Stimulated activated CD4-positive, alpha-beta T cell treated with anti-CD3 and anti-CD28 coated beads, Interleukin-2, amount 100 ng/mL, for 48 hours (primary cell): ENCODE results near the gene TNPO3.
A peak's percentile ranks its signal among the peaks of the same experiment; 100 is the strongest.

Source experiments
- DNase-seq, 2 donors: peaks; one replicate each; pipeline ENCODE4 v3.0.0-alpha.2; 2020

The TNPO3 gene

DNA sequence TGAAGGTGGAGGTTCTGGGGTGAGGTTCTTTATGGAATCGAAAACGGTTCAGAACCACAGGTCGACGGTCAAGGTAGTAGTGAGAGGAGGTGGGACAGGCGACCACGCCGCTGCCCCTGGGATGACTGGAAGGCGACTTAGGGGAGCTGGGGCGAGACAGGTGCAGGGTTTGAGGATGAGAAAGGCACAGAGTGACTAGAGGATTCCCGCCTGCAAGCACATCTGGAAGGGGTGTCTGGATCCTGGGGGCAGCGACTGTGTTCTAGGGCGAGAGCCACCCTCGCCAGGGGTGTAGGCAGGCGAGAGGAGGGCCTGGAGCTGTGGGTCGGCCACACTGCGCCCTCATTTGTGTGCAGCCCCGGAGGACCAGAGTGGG, 117.7 kb downstream of the TNPO3 start:
- no peak for DNase-seq

DNA sequence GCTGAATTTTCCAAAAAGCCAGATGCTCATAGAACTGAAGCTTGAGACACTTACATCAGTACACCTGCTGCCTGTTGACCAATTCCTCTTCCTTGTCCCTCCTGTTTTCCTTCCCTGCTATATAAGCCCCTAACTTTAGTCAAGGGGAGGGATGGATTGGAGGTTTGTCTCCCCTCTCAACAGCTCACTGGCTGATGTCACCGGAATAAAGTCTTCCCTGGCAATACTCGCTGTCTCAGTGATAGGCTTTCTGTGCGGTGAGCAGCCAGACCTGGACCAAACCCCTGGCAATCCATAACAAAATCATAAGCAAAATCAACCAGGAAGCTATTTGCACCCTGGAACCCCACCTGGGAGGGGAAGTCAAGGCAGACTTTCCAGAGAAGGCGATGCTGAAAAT, 118.1 kb downstream of the TNPO3 start:
- no peak for DNase-seq

DNA sequence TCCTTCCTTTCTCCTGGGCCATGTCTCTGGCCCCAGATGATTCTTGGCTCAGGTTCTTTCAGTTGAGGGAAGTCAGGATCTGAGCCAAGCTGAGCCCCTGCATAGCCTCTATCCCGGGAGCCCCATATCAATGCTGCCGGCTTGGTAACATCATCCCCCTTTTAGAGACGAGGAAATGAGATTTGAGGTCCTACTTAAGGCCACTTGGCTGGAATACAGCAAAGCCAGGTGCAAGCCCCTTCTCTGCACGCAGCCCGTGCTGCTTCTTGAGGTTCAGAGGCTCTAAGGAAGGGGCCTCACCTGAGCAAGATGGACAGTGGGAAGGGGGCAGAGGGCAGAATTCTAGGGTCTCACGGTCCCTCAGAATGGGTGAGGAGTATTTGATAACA, 119.6 kb downstream of the TNPO3 start:
- no peak for DNase-seq

DNA sequence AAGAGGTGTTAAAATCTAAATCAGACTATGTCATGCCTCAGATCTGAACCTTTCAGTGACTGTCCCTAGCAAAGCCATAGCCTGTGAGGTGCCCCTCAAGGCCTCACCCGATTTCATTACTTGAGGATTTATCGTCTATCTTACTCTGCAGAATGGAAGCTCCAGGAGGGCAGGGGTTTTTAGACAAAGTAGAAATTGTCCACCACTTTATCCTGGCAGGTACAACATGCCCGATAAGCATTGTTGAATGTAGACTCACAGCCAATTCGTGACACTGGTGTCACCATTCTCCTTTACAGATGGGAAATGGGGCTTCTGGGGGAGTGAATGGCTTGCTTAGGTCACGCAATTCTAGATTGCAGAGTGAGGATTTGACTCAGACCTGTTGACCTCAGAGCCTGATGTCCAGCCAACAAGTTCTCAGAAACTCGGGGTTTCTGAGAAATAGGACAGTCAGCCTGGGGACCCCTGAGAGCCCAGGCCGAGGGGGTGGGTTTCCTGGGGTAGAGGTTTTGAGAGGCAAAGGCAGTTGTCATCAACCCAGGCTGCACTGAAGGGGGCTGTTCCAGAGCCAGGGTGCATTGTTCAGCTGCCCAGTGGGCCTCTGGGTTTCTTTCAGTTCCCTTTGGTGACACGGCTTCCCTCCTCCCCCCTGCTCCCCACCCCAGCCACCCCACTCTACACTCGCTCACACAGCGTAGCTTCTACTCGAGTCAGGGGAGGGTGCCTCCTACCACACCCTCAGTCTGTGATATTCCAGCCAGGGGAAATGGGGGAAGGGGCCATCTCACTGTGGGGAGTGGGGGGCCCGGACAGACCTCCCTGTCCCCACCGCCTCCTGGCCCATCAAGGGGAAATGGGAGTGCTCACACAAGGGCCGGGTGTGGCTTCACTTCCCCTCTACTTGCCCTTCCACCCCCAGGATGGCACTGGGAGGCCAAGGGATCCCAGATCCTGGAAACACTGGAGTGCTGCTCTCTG, 120.3 kb downstream of the TNPO3 start:
- no peak for DNase-seq

DNA sequence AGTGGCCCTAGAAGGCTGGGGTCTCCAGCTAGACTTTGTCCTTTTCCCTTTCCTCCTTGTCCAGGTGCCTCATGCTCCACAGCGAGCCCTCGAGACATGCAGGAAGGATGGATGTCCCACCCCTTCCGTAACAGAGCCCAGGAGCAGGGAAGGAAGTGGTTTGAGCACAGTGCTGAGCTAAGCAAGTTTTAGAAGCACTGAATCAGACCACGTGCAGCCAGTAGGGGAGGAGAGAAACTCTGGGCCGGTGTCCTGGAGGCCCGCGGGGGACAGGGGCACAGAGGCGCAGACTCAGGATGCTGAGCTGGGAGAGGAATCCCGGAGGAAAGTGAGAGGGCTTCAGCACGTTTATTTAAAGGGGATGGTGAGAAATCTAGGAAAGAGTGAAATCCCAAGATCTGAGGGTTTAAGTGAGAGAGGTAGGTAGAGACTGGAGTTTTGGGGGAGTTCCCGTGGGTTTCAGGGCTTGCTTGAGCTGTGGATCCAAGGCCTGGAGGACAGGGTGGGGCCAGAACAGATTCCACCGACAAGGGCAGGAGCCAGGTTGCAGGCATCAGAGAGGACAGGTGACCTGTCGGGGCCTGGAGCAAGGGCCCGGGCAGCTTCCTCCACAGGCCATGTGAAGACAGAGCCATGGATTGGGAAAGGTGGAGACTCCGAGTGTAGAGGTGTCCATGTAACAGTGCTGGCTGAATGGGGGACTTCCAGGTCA, 121.6 kb downstream of the TNPO3 start:
- peak; percentile 22 to 40 for DNase-seq

DNA sequence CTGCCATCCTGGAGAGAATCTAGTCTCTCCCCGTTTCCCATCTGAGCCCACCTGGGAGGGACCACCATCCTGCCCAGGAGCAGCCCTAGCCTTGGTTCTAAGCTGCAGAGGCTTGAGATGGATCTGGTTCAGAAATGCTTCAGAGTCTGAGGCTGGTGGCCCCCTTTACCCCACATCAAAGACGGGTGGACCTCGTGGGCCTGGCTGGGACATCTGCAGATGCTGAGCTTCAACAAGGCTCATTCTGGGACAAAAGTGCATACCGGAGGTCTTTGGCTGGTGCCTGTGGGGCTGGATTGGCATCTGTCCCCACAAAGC, 122.1 kb downstream of the TNPO3 start:
- no peak for DNase-seq

DNA sequence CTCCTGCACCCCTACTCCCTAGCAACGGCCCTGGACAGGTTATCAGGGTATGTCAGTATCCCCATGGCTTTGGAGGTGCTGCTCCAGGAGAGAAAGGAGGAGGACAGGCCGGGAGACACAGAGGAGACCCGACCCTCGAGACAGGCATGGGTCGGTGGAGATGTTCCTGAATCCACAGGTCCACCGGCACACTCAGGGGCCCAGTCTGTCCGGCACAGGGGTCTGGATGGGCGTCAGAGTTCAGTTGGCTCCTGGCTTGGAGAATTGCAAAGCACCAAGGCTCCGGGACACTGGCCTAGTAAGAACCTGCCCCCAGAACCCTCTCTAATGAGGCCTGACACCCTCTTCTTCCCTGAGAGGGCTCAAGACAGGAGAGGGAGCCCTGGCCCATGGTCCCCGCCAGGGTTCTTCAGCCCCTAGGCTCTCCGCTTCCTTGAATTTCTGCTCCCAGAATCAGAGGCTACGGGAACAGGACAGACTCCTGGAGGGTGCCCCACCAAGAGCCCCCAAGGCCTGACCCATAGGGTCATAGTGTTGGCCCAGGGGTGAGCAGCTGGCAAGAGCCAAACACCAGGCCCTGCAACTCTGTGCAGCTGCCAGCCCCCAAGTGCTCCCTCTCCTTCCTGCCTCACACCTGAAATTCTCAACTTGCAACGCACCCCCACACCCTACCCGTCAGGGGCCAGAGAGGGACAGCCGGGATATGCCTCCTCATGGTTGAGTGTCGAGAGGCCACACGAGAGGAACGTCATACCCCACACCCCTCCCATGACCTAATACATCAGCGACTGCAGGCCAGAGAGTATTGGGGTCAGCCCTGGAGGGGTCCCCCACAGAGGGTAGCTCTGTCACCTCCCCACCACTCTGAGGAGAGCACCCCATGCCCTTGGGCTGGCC, 122.7 kb downstream of the TNPO3 start:
- DNase-seq = no peak

DNA sequence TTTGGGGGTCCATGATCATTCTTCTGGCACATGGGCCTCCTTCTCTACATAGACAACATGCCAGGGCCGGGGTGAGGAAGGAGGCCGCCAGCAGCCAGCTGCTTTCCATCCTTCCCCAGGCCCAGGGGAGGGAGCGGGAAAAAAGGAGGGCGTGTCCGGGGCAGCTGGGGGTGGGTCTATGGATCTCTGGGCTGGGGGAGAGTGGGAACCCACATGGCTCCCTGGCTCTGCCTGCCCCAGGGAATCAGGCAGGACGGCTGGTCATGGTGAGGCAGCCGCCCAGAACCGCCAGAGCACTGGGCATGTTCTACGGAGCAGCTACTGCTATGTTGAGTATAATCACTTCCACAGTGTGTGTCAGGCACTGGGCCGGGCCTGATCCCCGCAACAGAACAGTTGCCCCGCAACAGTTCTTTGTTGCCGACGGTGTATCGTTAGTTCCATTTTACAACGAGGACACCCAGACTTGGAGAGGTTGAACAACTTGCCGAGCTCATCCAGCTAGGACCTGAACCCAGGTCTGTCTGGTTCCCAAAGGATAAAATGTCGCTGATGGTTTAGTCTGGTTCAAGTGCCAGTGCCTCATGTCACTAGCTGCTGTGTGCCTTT, 123.6 kb downstream of the TNPO3 start:
- no peak for DNase-seq

DNA sequence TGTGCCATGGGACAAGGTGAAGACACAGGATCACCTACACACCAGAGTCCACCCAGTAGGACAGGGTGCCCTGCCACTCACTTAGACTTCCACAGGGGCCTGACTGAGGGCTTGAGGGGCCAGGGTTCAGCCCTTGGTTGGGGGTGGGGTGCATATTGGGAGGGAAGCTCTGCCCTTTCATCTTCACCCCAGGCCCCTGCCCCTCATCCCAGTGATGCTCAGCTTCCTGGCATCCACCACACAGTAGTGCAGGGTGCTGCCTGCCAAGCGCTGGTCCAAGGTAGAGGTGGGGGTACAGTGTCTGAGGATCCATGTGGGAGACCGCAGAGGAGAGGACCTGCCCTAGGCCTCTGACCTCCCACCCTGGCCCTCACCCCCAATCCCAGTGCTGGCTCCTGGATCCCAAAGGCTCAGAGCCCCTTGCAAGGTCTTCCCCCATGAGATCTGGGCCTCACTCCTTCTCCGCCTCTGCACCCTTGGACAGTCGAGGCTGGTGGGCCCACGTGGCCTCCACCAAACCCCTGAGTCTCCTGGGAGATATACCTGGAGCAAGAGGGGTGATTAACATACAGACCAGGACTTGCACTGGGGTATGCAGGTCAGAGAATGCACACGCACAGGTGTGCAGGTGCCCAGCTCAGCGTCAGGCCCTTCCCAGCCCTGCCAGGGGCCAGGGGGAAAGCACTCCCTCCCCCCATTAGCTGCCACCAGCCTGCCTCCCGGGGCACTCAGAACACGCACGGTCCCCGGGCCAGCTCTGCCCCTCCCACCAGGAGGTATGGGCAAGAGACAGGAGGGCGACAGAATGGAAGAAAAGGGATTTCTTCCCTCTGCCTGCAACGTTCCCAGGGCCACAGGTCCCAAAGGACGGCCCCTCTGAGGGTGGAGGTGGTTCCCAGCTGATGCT, 125.8 kb downstream of the TNPO3 start:
- no peak for DNase-seq

DNA sequence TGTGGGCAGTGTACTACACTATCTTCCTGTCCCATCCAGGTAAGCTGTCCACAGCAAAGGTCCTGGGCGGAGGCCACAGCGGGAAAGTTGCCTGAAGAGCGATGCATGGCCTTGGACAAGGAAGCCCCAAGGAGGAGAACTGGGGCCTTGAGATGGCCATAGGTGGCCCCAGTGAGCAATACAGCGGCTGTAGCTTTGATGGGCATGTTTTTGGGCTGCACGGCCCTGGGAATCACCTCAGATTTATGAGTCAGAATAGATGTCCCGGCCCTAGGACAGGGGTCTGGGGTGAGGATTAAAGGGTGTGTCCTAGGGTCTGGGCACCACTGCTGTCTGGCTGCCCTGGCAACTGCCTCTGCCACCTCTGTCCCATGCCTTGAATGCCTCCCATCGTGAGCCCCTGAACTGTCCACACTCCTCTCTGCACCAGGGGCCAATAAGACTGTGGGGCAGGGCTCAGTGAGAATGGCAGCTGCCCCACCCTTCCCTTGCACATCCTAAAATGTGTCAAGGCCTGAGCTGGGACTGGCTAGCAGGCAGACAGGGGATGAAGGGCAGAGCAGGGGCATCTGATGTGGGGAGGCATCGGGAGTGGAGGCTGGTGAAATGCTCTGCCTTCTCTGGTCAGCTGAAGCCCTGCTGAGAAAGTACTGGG, 126.6 kb downstream of the TNPO3 start:
- no peak for DNase-seq

DNA sequence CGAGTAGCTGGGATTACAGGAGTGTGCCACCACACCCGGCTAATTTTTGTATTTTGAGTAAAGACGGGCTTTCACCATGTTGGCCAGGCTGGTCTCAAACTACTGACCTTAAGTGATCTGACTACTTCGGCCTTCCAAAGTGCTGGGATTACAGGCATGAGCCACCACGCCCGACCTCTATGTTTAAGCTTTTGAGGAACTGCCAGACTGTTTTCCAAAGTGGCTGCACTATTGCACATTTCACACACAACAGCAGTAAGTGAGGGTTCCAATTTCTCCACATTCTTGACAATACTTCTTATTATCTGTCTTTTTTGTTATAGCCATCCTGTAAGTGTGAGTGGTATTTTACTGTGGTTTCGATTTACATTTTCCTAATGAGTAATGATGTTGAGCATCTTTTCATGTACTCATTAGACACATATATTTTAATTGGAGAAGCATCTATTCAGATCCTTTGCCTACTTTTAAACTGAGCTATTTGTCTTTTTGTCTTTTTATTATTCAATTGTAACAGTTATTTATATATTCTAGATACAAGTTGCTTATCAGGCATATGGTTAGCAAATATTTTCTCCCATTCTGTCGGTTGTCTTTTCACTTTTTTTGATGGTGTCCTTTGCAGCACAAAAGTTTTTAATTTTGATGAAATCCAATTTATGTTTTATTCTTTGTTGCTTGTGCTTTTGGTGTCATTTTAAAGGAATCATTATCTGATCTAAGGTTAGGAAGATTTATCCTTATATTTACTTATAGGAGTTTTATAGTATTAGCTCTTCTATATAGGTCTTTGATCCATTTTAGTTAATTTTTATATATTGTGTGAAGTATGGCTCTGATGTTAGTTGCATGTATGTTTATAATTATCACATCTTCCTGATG, 130.0 kb downstream of the TNPO3 start:
- DNase-seq = no peak

DNA sequence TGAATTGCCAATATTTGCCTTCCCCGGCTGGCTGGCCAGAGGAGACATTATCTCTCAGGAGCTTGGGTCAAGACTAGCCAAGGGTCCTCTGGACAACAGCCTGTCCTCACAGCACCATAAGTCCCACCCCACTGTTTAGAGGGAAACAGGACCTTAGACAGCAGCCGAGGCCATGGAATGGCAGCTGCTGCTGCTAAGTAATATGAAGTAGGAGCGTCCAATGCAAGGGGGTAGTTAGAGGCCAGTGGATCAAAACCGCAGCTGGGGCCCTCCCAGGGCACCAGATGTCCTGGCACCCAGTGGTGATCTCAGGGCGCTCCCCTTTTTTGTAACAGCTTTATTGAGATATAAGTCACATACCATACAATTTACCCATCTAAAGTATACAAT, 131.5 kb downstream of the TNPO3 start:
- DNase-seq = no peak

DNA sequence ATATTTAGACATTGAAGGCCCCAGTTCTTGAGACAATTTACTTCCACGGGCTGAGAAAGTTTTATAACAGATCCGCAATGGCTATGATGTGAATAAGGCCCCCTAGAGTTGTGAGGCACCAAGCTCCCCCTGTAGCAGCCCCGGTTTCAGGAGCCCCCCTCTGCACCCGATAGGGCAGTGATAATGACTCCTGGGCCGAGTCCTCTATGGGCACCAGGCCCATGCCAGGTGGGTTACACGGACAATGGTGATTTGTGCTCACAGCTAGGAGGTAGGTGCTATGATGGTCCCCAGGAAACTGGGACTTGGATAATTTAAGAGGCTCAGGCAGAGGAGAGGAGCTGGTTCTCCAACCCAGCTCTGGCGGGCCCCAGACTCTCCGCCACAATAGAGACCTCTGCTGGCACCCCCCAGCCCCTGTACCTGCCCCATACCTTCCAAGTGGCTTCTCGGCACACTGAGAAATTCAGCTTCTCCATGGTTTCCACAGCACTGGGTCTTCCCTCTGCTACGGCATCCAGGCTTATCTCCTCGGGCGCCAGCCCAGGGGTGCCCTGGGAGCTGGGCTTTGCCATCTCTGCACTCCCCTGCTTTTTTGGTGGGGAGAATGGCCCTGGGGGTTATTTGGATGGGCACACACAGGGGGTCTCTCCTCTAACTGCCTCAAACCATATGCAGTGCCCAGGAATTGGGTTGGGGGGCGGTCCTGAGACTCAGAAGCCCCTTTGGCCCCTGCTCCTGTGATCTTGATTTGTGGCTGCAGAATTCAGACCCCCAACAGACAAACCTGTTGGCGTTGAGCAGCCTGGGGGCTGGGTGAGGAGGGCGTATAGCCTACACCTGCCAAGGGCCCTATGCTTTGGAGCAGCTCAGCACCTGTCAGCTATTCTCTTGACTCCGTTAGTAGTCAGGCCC, 132.2 kb downstream of the TNPO3 start:
- DNase-seq = no peak

DNA sequence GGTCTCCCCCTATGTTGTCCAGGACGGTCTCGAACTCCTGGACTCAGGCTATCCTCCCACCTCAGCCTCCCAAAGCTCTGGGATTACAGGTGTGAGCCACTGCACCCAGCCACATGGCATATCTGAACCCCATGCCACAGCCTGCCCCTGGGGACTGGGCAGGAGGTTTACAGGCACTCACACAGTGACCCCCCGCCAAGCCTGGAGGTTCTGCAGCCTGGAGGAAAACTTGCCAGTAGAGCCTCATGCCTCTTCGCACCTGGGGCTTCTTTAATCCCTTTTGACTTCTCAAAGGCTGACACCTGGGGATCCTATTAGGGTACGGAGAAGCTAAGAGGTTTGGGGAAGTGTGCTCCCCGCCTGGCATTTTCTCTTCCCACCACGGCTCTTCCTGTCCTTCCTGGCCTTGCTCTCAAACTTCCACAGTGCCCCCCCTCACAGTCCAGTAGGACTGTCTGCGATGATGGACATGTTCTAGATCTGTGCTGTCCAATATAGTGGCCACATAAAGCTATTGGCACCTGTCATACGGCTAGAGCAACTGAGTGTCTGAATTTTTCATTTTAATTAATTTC, 133.0 kb downstream of the TNPO3 start:
- no peak for DNase-seq

DNA sequence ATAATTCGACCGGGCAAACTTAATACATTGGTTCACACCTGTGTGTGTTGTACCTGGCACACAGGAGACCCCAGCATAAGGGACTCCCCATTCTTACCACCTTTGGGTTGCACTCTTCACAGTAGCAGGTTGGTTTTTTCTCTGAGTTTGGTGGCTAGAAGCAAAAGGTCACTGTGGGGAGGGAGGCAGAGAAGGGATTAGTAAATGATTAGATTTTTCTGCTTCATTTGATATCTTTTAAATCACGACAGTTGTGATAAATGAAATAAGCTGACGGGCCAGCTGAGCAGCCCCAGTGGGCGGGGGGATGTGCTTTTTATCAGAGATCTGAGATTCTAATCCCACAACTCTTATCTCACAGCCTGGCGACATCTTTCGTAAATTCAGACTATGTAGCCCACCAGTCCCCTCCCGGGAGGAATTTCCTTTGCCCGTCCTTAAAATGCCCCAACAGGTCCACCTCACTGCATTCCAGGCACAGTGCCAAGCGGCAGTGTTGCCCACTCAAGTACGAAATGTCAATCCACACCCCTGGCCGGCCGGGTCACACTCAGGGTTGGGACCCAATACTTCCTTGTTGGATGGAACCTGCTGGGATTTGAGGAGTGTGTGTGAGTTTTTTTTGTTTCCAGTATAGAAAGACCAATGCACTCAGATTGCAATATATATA, 133.9 kb downstream of the TNPO3 start:
- no peak for DNase-seq

DNA sequence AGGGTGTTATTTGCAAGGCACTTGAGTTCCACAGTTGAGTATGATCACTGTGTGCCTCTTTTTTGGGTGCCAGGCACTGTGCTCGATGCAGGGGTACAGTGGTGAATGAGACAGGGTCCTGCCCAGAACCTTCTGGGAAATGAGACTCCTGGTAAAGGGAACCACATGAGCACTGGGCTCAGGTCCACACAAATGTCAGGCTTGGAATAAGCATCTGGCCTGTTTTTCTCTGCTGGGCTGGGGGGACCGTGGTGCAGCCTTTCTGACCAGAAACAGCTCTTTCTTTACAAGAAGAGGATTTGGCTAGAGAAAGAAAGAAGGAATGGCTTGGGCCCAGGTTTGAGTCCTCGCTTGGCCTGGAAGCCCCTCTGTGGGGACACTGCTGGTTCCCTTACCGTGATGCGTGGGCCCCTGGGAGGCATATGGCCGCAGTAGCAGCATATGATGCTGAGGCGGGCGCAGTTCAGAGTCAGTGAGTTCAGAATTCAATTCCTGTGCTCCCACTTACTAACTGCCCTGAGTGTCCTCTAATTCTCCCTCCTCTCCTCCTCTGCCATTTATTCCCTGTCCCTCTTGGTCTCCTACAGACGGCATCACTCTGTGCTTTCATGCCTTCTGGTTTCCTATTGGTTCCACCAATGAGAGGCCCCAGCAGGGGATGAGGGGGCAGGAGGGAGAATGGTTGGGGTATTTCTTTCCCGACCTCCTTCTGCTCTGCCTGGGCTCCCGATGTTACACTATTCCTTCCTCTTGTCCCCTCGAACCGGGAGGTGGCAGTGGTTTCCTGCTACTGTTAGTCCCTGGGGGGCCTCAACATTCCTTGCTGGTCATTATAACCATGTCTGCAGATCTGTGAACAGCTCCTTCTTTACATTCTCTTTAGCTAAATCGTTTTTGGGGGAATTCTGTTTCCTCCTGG, 134.8 kb downstream of the TNPO3 start:
- no peak for DNase-seq

DNA sequence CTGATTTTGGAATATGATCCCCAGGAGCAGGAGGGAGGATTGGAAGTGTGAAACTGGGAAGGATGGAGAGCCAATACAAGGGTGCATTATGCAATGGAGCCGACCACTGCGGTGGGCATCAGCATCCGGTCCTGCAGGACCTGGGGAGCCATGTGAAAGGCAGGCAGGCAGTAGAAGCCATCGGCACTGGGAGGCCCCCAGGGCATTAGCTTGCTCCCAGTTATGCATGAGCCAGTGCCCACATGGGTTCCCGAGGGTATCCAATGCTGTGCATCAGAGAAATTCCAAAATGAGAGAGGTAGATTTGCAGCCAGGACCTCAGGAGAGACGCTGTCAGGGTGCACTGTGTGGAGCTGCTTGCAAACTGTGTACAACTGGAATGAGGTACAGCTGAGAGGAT, 135.7 kb downstream of the TNPO3 start:
- DNase-seq = no peak
